ENCODE measurements around the gene TOX2.
A peak's percentile ranks its signal among the peaks of the same experiment; 100 is the strongest.

The TOX2 gene

GRCh38 chr20:44085616-44086434, 171.2 kb downstream of the TOX2 start:
- no peak for DNase-seq

DNA sequence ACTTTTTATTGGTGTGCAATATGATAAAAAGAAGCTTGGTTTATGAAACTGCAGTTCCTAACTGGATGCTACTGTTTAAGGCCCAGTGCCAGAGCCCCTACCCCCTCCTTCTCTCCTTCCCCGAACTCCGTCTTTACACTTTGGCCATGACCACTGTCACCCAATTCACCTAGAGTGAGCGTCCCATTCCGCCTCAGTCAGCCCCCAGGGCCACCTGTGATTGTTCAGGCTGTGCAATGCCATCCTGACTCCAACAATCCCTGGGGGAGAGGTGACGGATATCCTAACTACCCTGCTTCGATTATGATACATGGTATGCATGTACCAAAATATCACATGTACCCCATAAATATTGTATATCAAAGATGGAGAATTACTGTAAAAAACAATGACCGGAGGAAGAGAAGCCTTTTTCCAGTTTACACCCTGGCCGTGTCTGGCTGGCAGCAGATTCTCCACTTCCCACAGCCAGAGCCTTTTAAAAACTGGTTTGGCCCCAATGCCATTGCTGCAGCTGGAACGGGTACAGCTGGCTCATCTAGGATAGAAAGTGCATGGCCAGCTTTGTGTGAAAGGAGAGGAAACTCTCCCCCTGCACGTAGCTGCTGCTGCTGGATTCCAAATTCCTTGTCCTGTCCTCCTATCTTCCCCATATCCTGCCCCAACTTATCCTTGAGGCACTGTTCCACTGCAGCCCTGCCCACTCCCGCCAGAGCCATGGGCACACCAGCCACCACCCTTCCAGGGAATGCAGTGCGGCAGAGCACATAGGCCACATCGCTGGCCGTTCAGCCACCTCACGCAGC, 172.6 kb downstream of the TOX2 start:
- no peak for DNase-seq

GRCh38 chr20:44087857-44088120, 173.1 kb downstream of the TOX2 start:
- no peak for DNase-seq

DNA sequence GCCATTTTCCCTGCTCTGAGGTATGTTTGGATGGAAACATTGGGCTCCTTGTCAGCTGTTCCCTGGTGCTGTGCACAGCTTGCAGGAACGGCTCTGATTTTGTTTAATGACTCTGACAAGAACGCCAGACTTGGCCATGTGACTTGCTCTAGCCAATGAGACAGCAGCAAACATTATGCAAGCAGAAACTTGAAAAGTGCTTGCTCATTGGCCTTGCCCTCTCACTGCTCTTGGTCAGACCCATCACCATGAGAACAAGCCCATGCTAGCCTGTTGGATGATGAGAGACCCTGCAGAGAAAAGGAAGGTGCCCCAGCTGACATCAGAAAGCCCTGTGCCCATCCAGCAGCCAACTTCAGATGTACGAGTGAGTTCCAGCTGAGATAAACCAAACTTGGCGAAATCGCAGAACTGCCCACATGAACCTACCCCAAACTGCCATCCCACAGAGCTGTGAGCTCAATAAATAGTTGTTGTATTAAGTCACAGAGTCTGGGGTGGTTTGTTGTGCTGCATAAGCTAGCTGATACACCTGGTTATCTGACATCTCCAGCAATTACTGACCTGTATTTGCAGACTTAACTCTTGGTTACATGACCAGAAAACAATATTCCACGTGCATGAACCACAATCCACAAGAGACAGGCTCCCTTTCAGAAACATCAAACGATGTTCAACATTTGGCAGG, 175.5 kb downstream of the TOX2 start:
- DNase-seq, result no peak

- no peak for DNase-seq
Measured at GRCh38 chr20:44091026-44091425, 176.4 kb downstream of the TOX2 start.

DNA sequence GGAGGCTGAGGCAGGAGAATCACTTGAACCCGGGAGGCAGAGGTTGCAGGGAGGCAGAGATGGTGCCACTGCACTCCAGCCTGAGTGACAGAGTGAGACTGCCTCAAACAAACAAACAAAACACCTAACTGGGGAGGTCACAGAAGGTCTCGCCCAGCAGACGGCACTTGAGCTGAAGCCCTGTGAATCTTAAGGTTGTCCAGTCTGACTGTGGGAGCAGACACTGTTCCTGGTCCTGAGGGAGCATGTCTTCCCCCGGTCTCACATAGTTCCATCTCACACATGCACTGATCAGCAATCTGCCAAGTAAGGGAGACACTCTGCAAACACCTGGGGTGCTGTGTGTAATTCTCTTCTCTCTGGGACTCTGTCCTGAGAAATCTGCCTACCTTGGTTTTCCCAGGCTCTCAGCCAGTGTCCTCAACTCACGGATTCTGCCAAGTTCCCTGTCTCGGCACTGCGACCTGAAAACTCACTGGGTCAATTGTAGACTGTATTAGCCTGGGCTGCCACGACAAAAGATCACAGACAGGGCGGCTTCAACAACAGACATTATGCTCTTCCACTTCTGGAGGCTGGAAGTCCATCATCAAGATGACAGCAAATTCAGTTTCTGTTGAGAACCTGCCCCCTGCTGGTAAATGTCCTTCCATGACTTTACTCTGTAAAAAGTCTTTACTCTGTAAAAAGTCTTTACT, 178.0 kb downstream of the TOX2 start:
- DNase-seq, result peak in 1 of 2 experiments; percentile 37

DNA sequence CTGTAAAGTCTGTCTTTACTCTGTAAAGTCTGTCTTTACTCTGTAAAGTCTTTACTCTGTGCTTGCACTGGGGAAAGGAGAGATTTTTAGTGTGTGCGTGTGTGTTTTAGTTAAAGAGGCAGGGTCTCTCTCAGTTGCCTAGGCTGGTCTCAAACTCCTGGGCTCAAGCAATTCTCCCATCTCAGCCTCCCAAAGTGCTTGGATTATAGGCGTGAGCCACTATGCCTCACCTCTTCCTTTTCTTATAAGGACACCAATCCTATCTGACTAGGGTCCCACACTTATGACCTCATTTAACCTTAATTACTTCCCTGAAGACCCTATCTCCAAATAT, 178.6 kb downstream of the TOX2 start:
- no peak for DNase-seq

DNA sequence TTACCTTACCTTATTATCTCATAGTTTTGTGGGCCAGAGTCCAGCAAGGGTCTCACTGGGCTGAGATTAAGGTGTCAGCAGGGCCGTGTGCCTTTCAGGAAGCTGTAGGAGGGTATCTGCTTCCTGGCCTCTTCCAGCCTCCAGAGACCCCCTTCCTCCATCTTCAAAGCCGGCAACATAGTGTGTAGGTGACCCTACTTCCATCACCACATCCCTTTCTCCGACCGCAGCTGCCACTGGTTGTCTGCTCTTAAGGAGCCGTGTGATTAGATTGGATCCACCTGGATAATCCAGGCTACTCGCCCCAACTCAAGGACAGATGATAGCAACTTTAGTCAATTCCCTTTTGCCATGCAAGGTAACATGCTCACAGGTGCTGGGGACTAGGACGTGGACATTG, 181.2 kb downstream of the TOX2 start:
- DNase-seq, result no peak

DNA sequence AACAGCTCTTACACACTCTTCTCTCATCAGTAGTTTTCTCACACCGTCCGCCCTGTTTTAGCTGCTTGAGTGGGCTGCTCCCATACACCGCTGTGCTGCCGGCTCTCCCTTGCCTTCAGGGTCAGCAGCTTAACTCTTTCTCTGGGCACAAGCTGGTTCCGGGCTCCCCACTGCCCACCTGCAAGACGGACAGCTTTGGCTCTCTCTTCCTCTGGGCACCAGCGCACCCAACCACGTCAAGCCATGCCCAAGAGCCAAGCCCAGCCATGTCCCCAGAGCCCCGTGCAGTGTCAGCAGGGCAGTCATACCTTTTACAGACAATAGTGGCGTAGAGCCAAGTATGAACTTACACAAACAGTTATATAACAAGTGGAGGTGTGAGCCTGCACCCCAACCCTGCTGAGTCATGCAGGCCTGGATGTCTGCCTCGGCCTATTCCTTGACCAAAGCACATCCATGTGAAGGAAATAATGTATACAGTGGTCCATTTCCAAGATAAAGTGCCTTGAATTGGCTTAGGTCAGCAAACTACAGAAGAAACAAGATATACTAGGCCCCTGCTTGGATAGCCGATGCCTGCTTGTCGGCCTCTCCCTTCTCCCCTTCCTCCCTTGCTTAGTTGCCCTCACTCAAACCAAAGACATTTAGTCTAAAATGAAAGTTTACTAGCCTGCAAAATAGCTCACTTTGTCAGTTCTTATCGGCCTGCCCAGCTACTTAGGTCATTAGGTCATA, 183.0 kb downstream of the TOX2 start:
- no peak for DNase-seq

- no peak for DNase-seq
Measured at GRCh38 chr20:44098256-44098630, 183.6 kb downstream of the TOX2 start.

- DNase-seq, result no peak
Measured at GRCh38 chr20:44098657-44099056, 184.0 kb downstream of the TOX2 start.

GRCh38 chr20:44099832-44100231, 185.2 kb downstream of the TOX2 start:
- no peak for DNase-seq

GRCh38 chr20:44102582-44102981, 187.9 kb downstream of the TOX2 start:
- no peak for DNase-seq

- DNase-seq, result no peak
Measured at GRCh38 chr20:44104798-44105517, 190.3 kb downstream of the TOX2 start.

DNA sequence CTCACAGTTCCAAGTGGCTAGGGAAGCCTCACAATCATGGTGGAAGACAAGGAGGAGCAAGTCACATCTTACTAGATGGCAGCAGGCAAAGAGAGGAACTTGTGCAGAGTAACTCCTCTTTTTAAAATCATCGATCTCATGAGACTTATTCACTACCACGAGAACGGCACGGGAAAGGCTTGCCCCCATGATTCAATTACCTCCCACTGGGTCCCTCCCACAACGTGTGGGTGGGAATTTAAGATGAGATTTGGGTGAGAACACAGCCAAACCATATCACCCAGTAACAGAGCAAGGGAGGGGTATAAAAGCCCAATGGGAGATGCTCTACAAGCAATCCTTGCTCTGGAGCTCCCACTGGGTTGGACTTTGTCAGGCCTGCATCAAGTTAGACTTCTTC, 192.0 kb downstream of the TOX2 start:
- no peak for DNase-seq

- DNase-seq, result no peak
Measured at GRCh38 chr20:44109951-44110361, 195.3 kb downstream of the TOX2 start.

DNA sequence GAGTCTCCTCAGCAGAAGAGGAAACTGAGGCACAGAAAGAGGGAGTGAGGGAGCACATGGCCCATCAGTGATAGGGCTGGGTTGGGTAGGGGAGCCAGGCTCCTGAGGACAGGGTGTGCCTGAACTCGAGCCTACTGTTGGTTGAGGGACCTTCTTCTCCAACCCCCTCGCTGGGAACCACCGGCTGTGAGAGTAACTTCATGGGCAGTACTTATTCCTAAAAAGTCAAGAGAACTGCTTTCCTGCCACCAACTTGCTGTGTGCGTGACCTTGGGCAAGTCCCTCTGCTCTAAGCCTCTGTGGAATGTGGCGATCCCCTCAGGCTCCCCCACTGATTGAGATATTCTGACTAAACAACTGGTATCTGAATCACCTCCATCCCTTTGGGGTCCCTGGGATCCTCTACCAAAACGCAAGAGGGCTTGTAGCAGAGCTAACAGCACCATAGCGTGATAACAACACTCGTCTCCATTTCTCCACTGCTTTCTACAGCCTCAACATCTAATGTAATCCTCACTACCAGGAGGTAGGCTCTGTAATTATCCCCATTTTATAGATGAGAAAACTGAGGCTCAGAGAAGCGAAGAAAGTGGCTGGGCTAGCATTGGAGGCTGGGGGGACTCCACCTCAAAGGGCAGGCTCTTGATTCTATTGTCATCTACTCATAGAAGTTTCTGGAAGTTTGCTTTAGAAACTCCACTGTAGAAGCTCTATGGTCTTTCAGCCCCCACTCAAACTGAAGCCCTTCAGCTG, 196.3 kb downstream of the TOX2 start:
- DNase-seq, result no peak

GRCh38 chr20:44111712-44112335, 197.2 kb downstream of the TOX2 start:
- no peak for DNase-seq

GRCh38 chr20:44112456-44112855, 197.8 kb downstream of the TOX2 start:
- no peak for DNase-seq

DNA sequence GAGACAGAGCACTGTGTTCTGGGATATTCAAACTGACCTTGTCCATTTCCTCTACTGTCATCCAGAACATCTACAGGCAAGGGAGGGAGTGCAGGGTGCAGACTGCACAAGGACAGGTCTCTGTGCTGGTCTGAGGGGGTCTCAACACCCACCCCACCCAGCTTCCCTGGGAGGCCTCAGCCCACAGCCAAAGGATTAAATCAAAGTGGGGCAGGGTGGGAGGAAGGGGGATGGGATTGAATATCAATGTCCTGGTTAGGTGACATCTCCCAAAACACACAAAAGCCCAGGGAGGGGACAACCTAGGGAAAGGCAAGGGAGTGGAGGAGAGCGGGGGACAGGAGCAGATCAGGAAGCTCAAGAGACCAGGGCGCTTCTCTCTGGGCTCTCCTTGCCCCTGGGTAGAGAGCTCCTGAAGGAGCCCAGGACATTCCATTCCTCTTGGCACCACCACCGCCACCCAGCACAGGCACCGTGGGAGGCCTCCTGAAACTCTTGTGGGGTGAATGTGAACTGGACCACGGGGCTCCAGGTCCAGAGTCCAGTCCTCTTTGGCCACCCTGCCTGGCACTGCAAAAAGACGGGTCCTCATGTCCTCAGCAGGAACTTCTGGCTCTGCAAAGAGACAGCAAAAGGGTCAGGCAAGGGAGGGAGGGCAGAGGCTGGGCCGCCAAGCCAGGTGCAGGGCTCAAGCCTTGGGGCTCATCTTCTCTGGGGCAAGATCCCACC, 198.4 kb downstream of the TOX2 start:
- no peak for DNase-seq
